Head of caudate nucleus (tissue), 42 donors: ENCODE data around the gene PDXDC1.
A peak's percentile ranks its signal among the peaks of the same experiment; 100 is the strongest.
"Not testable (repeated sequence)": the region's sequence is repeated elsewhere in the genome, so short reads cannot be mapped to it uniquely, and the experiment has no call there.

ENCODE experiments used
- DNase-seq, 42 donors: peaks; one replicate each; pipeline versions ENCODE4 v3.0.0 to v3.0.0-alpha.2; 2020 to 2021; ENCODE audit warnings: mixed read lengths in 7 of 42
- intact Hi-C: fragments of 100-400 bp; cut with DNase I; formaldehyde crosslinking; loops from one replicate; pipeline ENCODE4 v1.15.0; 2022

PDXDC1 gene

GRCh38 chr16:15142107-15142890 is 167.5 kb downstream of the PDXDC1 start:
- DNase-seq = peak in 5 of 42 donors; percentile 29 to 63 (median 43)
- intact Hi-C loops = not testable (repeated sequence)

DNA sequence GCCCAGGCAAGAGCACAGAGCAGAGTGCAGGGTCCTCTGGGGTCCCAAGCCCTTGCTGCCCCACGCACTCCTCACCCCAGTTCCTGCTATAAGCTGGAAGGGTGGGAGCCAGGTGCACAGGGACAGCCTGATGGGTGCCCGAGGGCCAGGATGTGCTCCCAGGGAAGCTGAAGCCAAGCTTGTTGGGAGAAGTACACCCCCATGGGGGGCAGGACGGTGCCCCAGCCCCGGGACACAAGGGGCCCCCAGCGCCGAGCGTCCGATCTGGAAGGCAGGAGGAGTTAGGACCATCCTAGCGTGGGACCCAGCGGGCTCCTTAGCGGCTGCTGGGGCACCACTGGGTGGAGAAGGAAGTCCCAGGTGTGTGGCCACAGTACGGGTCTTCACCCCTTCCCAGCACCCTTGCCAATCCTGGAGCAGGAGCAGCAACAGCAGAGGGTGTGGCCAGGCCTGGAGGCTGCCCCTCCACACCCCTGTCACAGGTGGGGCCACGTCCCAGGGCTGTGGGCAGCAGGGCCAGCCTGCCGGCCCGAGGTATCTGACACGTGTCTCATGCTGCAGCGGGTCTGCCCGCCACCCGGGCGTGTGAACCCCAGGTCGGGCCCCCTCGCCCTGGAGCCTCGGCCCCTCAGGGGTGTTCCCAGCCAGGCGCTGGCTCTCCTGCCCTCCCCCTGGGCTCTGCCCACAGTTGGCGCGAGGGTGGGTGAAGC is 168.2 kb downstream of the PDXDC1 start:
- intact Hi-C loops, DNase-seq: not testable (repeated sequence)

GRCh38 chr16:15143601-15144091 is 168.8 kb downstream of the PDXDC1 start:
- DNase-seq, intact Hi-C loops: not testable (repeated sequence)

GRCh38 chr16:15144092-15144631 is 169.3 kb downstream of the PDXDC1 start:
- intact Hi-C loops = not testable (repeated sequence)
- DNase-seq = peak in 5 of 42 donors; percentile 7 to 47 (median 9)

GRCh38 chr16:15144781-15145417 is 170.1 kb downstream of the PDXDC1 start:
- intact Hi-C loops = not testable (repeated sequence)
- DNase-seq = peak in 4 of 42 donors; percentile 3 to 44 (median 35)

DNA sequence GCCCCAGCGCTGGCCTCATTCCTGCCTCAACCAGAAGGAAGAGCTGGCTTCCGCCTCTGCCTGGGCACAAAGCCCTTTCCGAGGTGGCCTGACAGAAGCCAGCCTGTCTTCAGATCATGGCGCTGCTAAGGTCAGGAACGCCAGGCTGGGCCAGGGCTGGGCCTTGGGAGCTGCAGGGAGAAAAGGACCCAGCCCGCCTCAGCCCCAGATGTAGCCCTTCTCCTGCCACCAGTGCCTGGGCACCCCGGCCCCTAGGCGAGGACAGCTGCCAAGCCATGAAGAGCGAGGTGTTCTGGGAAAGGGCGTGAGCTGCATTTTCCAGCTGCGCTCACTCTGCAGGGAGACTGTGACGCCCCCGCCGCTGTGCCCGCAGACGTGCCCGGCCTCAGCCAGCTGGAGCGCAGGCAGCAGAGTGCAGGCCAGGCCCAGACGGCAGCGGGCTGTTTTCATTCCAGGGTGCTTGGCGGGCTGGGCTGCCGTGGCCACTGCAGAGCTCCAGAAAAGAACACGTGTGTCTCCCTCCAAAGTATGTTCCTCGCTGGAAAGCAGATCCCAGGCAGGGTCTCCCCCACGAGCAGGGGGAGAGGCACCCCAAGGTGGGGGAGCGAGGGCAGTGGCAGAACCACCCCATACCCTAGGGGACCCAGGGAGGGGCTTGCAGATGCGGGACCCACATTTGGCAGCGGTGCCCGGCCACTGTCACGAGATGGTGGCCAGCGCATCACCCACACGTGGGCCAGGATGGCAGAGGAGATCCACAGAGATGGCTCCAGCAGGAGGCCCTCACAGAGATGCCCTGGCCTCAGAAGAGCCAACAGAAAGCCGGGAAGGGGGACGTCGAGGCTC is 170.8 kb downstream of the PDXDC1 start:
- intact Hi-C loops = not testable (repeated sequence)
- peak; percentile 57 to 91 (median 76) for DNase-seq

GRCh38 chr16:15146264-15146662 is 171.4 kb downstream of the PDXDC1 start:
- peak in 4 of 42 donors; percentile 7 to 43 (median 11) for DNase-seq
- intact Hi-C loops = not testable (repeated sequence)

GRCh38 chr16:15148831-15149230 is 174.0 kb downstream of the PDXDC1 start:
- intact Hi-C loops, DNase-seq: not testable (repeated sequence)

GRCh38 chr16:15149260-15149659 is 174.4 kb downstream of the PDXDC1 start:
- intact Hi-C loops, DNase-seq: not testable (repeated sequence)

- DNase-seq = peak in 15 of 42 donors; percentile 17 to 66 (median 33)
- intact Hi-C loops = not testable (repeated sequence)
These were observed 179.2 kb downstream of the PDXDC1 start for GRCh38 chr16:15154005-15154404.

- intact Hi-C loops = not testable (repeated sequence)
- peak; percentile 62 to 95 (median 88) for DNase-seq
These were observed 180.1 kb downstream of the PDXDC1 start for GRCh38 chr16:15154650-15155562.

- DNase-seq, intact Hi-C loops: not testable (repeated sequence)
These were observed 182.8 kb downstream of the PDXDC1 start for GRCh38 chr16:15157644-15158043.

GRCh38 chr16:15159671-15160070 is 184.8 kb downstream of the PDXDC1 start:
- intact Hi-C loops, DNase-seq: not testable (repeated sequence)

DNA sequence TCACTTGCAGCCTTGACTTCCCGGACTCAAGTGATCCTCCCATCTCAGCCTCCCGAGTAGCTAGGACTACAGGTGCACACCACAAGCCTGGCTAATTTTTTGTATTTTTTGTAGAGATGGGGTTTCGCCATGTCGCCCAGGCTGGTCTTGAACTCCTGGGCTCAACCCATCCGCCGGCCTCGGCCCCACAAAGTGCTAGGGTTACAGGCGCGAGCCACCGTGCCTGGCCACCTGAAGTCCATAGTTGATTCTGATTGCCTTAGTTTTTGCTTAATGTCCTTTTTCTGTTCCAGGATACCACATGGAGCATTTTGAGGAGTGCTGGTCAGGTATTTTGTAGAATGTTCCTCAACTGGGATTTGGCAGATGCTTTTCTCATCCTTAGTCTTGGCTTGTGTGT is 185.7 kb downstream of the PDXDC1 start:
- intact Hi-C loops, DNase-seq: not testable (repeated sequence)

DNA sequence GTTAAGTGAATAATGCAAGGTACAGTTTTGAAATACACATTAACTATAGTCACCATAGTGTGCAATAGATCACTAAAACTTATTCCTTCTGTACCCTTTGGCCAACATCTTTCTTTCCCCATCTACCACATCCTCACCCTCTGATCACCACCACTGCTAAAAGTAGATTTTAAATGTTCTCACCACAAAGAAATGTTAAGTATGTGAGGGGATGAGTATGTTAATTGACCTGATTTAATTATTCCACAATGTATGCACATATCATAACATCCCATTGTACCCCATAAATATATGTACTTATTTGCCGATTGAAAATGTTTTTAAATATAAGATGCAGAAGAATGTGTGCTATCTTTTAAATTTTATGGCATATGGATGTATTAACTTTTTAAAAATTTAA is 188.2 kb downstream of the PDXDC1 start:
- intact Hi-C loops = not testable (repeated sequence)

DNA sequence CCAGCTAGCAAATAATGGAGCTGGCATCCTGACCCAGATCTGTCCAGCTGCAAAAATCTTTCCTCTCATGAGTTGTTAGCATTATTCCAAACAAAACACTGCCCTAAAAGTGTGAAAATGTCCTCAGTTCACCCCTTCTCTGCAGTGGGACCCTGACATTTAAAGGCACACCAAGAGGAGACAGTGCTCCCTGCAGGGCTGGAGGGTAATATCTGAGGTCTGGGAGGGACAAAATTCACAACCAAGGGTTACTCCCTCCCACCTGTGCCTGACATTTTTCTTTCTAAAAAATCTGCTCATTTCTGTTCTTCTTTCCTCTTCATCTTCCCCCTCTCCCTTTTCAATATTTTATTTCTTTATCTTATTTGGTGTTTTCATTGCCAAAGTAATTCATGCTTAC is 191.4 kb downstream of the PDXDC1 start:
- intact Hi-C loops = not testable (repeated sequence)

More for the DNA sequence above, 188.2 kb downstream of the PDXDC1 start:
- not testable (repeated sequence) for DNase-seq

DNA sequence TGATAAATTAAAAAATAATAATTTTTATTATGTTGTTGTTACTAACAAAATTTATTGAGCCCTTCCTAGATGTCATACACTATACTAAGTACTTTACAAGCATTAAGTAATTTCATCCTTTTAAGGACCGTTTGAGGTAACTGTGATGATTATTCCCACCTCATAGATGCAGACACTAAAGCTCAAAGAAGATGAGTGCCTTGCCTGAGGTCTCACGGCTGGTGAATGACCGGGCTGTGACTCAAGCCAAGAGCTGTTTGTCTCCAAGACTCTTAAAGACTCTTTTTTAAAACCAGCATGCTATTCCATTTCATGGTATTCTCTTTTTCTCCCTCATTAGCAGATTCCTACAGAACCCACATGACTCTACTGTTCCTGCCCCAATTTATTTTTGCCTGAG is 193.5 kb downstream of the PDXDC1 start:
- DNase-seq = not testable (repeated sequence)

More for the DNA sequence above, 191.4 kb downstream of the PDXDC1 start:
- not testable (repeated sequence) for DNase-seq

More for the DNA sequence above, 193.5 kb downstream of the PDXDC1 start:
- intact Hi-C loops = not testable (repeated sequence)
